GM19351 (cell line): ENCODE measurements around the gene PIK3C2G.

Experiments
- ATAC-seq: cut with Tn5 transposase; IDR thresholded peaks from one replicate; pipeline ENCODE4 v1.9.1; 2021; ENCODE audit warnings: mild to moderate bottlenecking, moderate library complexity; ENCODE audit not compliant: unreplicated experiment

PIK3C2G gene

GRCh38 chr12:18552829-18553228 is 291.5 kb downstream of the PIK3C2G start:
- ATAC-seq: no peak

DNA sequence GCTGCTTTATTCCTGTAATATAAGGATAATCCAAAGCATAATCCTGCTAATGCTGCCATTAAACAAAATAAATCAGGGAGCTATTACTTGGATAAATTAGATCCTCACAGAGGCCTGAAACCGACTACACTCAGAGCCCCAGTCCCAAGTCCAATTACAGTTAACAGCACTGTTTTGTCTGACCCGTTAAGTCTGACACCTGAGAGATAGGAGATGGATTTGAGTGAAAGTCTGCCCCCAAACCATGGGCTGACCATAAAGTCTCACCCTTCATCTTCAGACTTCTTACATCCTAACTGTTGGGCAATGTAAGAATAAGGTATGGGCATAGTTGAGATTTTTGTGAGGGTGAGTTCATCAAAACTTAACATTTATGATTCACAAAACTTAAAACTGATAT is 294.8 kb downstream of the PIK3C2G start:
- ATAC-seq: no peak

- no peak for ATAC-seq
Observed at GRCh38 chr12:18559242-18559641, 297.9 kb downstream of the PIK3C2G start.

DNA sequence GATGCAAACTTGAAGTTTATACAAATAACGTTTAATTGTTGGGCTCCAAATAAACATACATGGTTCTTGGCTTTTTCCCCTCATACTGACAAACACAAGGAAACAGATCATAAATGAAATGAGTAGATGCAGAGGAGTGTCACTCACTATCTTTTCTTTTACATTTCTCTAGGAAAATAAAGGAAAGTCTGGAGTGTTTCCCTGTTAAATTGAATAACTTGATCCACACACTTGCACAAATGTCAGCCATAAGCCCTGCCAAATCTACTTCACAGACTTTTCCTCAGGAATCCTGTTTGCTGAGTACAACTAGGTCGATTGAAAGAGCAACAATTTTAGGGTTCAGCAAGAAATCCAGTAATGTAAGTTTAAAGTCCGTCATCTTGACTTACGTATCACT is 301.2 kb downstream of the PIK3C2G start:
- no peak for ATAC-seq

GRCh38 chr12:18564306-18564705 is 303.0 kb downstream of the PIK3C2G start:
- ATAC-seq: no peak

DNA sequence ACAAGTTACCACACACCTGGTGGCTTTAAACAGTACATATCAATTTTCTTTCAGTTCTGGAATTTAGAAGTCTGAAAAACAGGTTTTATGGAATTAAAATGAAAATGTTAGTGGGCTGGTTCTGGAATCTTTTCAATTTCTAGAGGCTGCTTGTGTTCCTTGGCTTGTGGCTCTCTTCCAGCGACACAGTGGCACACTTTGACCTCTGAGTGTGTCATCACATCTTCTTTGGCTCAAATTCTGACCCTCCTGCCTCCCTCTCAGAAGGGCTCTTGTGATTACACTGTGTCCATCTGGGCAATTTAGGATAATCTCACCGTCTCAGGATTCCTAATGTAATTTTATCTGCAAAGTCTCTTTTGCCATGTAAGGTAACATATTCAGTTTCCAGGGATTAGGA is 306.5 kb downstream of the PIK3C2G start:
- no peak for ATAC-seq

- ATAC-seq: no peak
Observed at GRCh38 chr12:18570543-18570942, 309.2 kb downstream of the PIK3C2G start.

GRCh38 chr12:18576104-18576626 is 314.8 kb downstream of the PIK3C2G start:
- ATAC-seq: no peak

DNA sequence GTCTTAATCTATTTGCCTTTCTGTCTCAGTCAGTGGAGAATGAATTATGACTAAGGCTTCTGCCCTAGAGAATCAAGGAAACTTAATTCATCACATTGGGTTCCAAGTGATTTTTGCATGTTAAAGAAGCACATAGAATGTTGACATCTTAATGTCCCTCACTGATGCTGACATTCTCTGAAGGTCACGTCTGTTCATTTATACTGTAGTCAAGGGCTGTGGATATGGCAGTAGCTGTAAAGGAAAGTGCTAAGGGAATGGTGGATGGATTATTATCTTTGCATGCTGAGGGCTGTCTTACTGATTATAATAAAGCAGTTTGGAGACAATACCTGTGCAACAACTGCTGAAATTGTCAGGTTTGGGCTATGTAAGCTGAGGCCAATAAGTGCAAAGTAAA is 315.3 kb downstream of the PIK3C2G start:
- ATAC-seq: no peak

- no peak for ATAC-seq
Observed at GRCh38 chr12:18578191-18578590, 316.9 kb downstream of the PIK3C2G start.

DNA sequence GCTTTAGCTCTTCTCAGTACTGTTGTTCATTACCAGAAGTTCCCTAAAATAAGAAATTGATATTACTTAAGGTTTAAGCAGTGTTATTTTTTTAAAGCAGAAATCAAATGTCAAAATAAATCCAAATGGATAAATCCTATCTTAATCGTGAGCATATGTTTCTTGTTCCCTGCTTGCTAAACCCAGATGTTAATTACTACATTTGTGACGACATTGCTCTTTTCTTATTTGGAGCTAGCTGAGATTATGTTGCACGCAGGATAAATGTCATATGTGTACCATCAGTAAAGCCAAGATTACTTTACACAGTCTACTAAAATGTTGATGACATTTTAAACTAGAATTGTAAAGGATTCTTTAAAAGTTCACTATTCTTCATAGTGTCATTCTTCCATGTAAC is 319.0 kb downstream of the PIK3C2G start:
- ATAC-seq: no peak

DNA sequence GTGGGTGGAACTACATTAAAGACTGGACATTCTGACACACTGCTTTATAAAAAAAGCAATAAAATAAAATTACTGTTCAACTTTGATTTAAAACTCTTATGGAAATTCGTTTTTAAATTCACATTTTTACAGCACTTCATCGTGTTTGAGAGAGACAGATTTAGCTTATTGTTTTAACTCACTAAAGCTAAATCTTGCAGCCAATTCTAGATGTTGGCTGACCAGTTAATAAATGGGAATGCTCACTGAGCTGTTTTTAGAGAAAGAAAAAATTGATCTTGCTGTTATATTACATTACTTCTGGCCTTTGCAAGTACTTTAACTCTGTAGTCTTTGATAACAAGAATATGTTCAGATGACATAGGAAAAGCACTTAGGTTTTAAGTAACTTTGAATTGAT is 319.4 kb downstream of the PIK3C2G start:
- no peak for ATAC-seq

- ATAC-seq: no peak
Observed at GRCh38 chr12:18581232-18581962, 320.1 kb downstream of the PIK3C2G start.

GRCh38 chr12:18583655-18584054 is 322.3 kb downstream of the PIK3C2G start:
- ATAC-seq: no peak

GRCh38 chr12:18586581-18586980 is 325.3 kb downstream of the PIK3C2G start:
- ATAC-seq: no peak

GRCh38 chr12:18589316-18589715 is 328.0 kb downstream of the PIK3C2G start:
- ATAC-seq: no peak

DNA sequence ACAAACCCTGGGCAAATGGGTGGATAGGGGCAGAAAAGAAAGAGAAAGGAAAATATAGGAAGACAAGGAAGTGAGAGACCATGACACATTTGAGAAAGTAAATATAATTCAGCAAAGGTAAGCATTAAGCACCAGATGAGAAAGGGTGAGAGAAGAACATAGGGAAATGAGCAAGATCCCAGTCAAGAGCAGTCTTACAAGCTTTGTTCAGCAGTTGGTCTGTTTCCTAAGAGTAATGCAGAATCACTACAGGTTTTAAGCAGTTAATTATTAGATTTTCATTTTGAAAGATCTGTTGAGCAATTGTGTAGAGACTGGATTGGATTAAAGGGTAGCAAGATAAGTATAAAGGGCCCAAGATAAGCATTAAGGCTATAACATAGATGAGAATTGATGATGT is 330.2 kb downstream of the PIK3C2G start:
- ATAC-seq: no peak

GRCh38 chr12:18595412-18595811 is 334.1 kb downstream of the PIK3C2G start:
- no peak for ATAC-seq

- no peak for ATAC-seq
Observed at GRCh38 chr12:18601962-18602361, 340.6 kb downstream of the PIK3C2G start.

GRCh38 chr12:18612971-18613370 is 351.7 kb downstream of the PIK3C2G start:
- ATAC-seq: no peak

DNA sequence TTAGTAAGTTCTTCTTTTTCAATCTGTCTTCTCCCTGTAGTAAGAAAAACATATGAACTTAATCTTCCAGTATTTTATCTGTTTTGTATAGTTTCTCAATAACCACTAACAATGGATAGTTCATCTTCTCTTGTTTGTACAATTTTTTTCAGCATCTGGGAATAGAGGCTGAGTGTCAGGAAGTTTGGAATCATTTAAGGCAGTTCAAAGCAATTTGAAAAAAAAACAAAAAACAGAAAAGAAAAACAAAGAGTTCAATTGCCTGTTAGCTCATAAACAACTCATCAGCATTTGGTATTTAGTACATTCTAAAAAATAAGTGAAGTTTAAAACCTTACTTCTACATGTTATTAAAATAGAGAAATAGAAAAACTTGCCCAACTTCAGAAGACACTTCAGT is 359.7 kb downstream of the PIK3C2G start:
- no peak for ATAC-seq

- no peak for ATAC-seq
Observed at GRCh38 chr12:18629445-18629844, 368.1 kb downstream of the PIK3C2G start.

DNA sequence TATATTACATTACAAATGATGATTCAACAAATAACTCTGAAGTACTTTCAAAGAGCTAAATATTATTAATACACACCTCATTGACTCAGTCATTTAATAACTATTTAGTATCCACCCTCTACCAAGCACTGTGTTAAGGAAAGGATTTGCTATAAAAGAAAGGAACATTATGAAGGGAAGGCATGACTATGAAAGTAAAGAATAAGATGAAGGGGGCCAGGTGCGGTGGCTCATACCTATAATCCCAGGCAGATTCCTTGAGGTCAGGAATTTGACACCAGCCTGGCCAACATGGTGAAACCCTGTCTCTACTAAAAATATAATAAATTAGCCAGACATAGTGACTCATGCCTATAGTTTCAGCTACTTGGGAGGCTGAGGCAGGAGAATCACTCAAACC is 368.6 kb downstream of the PIK3C2G start:
- no peak for ATAC-seq
